H9 (cell line): ENCODE data around the gene PIM3. TPM values are rescaled to one million over a fixed set of nuclear protein-coding genes. Genes with fewer than 3 reads are reported as not detected.

Experiments
- DNase-seq: peaks from one replicate; pipeline ENCODE4 v3.0.0-alpha.2; 2017
- H2AFZ ChIP-seq: one replicate; pipeline ENCODE4 v1.6.1; 2013; ENCODE audit warnings: mild to moderate bottlenecking, low read length, control low read depth, moderate library complexity
- H2AK5ac ChIP-seq: 2 replicates; pipeline ENCODE4 v1.6.1; 2013; ENCODE audit warnings: low read length, control low read depth, mixed read lengths; ENCODE audit not compliant: insufficient read length
- H2BK120ac ChIP-seq: one replicate; pipeline ENCODE4 v1.6.1; 2013; ENCODE audit warnings: low read depth, mild to moderate bottlenecking, low read length, control low read depth, inconsistent platforms; ENCODE audit not compliant: poor library complexity, severe bottlenecking
- H2BK12ac ChIP-seq: 2 replicates; pipeline ENCODE4 v1.6.1; 2013; ENCODE audit warnings: low read length, control low read depth, mixed read lengths, low read depth; ENCODE audit not compliant: insufficient read length
- H2BK15ac ChIP-seq: 2 replicates; pipeline ENCODE4 v1.6.1; 2013; ENCODE audit warnings: low read depth, low read length, control low read depth
- H2BK20ac ChIP-seq: one replicate; pipeline ENCODE4 v1.6.1; 2013; ENCODE audit warnings: low read depth, mild to moderate bottlenecking, low read length, control low read depth, inconsistent platforms; ENCODE audit not compliant: poor library complexity, severe bottlenecking
- H2BK5ac ChIP-seq: 2 replicates; pipeline ENCODE4 v1.6.1; 2013; ENCODE audit warnings: low read length, control low read depth, mixed read lengths; ENCODE audit not compliant: insufficient read length
- H3K14ac ChIP-seq: 2 replicates; pipeline ENCODE4 v1.6.1; 2013; ENCODE audit warnings: low read length, control low read depth; ENCODE audit not compliant: insufficient read depth
- H3K18ac ChIP-seq: 2 replicates; pipeline ENCODE4 v1.6.1; 2013; ENCODE audit warnings: low read depth, mild to moderate bottlenecking, mixed read lengths, low read length, control low read depth; ENCODE audit not compliant: insufficient read length
- H3K23ac ChIP-seq: 2 replicates; pipeline ENCODE4 v1.6.1; 2013; ENCODE audit warnings: low read length, control low read depth, mixed read lengths, low read depth; ENCODE audit not compliant: insufficient read length
- H3K23me2 ChIP-seq: 2 replicates; pipeline ENCODE4 v1.6.1; 2013; ENCODE audit warnings: low read depth, mild to moderate bottlenecking, mixed read lengths, low read length, control low read depth; ENCODE audit not compliant: insufficient read length, poor library complexity, severe bottlenecking
- H3K27ac ChIP-seq: 2 replicates; pipeline ENCODE4 v1.5.1; 2013; ENCODE audit warnings: low read length, control low read depth, mixed read lengths, low read depth; ENCODE audit not compliant: insufficient read length
- H3K27me3 ChIP-seq: 2 replicates; pipeline ENCODE4 v1.6.1; 2013; ENCODE audit warnings: low read length, control low read depth, inconsistent platforms; ENCODE audit not compliant: insufficient read depth
- H3K4ac ChIP-seq: 2 replicates; pipeline ENCODE4 v1.6.1; 2013; ENCODE audit warnings: low read depth, mild to moderate bottlenecking, control low read depth, inconsistent platforms, low read length, moderate library complexity
- H3K4me1 ChIP-seq: 2 replicates; pipeline ENCODE4 v1.6.1; 2013; ENCODE audit warnings: low read length, control low read depth, inconsistent platforms; ENCODE audit not compliant: insufficient read depth
- H3K4me2 ChIP-seq: 2 replicates; pipeline ENCODE4 v1.6.1; 2013; ENCODE audit warnings: low read length, control low read depth, mixed read lengths; ENCODE audit not compliant: insufficient read length, insufficient read depth
- H3K56ac ChIP-seq: 2 replicates; pipeline ENCODE4 v1.6.1; 2013; ENCODE audit warnings: low read depth, mild to moderate bottlenecking, mixed read lengths, low read length, control low read depth; ENCODE audit not compliant: insufficient read length
- H3K79me1 ChIP-seq: 2 replicates; pipeline ENCODE4 v1.6.1; 2013; ENCODE audit warnings: low read depth, mild to moderate bottlenecking, moderate library complexity, low read length, control low read depth, inconsistent platforms; ENCODE audit not compliant: insufficient read depth, poor library complexity, severe bottlenecking
- H3K79me2 ChIP-seq: 2 replicates; pipeline ENCODE4 v1.6.1; 2013; ENCODE audit warnings: low read length, control low read depth, inconsistent platforms; ENCODE audit not compliant: insufficient read depth
- H3K9ac ChIP-seq: 2 replicates; pipeline ENCODE4 v1.6.1; 2013; ENCODE audit warnings: low read length, control low read depth, mixed read lengths; ENCODE audit not compliant: insufficient read length; ENCODE audit errors: extremely low read depth
- H3K9me3 ChIP-seq: one replicate; pipeline ENCODE4 v1.6.1; 2013; ENCODE audit warnings: low read depth, low read length, inconsistent platforms; ENCODE audit not compliant: control insufficient read depth
- H3T11ph ChIP-seq: one replicate; pipeline ENCODE4 v1.6.1; 2013; ENCODE audit warnings: mild to moderate bottlenecking, low read length, control low read depth, inconsistent platforms
- H4K20me1 ChIP-seq: one replicate; pipeline ENCODE4 v1.6.1; 2013; ENCODE audit not compliant: control insufficient read depth, insufficient read length, insufficient read depth
- H4K5ac ChIP-seq: 2 replicates; pipeline ENCODE4 v1.6.1; 2013; ENCODE audit warnings: low read depth, mild to moderate bottlenecking, mixed read lengths, low read length, control low read depth; ENCODE audit not compliant: insufficient read length
- H4K8ac ChIP-seq: replicated peaks from 2 replicates; pipeline ENCODE4 v1.6.1; 2013; ENCODE audit warnings: low read length, control low read depth, mixed read lengths, low read depth; ENCODE audit not compliant: insufficient read length
- H4K91ac ChIP-seq: 2 replicates; pipeline ENCODE4 v1.6.1; 2013; ENCODE audit warnings: low read depth, mild to moderate bottlenecking, moderate library complexity, mixed read lengths, low read length, control low read depth; ENCODE audit not compliant: insufficient read length
- H3K27ac Mint-ChIP-seq, 3 experiments: 2 replicates in 2 of 3; 3 replicates in 1 of 3; pipeline ENCODE4 v1.8.0; 2020 to 2021; ENCODE audit warnings: mixed read lengths in 3 of 3, mild to moderate bottlenecking in 1 of 3, moderate library complexity in 1 of 3
- H3K27me3 Mint-ChIP-seq: 2 replicates; pipeline ENCODE4 v1.8.0; 2021; ENCODE audit warnings: low read depth, mild to moderate bottlenecking, moderate library complexity, mixed read lengths
- H3K36me3 Mint-ChIP-seq, 3 experiments: 2 replicates in 2 of 3; 3 replicates in 1 of 3; pipeline ENCODE4 v1.8.0; 2020 to 2021; ENCODE audit warnings: low read depth in 3 of 3, mixed read lengths in 3 of 3; ENCODE audit not compliant: insufficient read depth in 1 of 3
- H3K4me1 Mint-ChIP-seq, 2 experiments: 2 replicates each; pipeline ENCODE4 v1.8.0; 2020; ENCODE audit warnings: mixed read lengths in 2 of 2
- H3K4me3 Mint-ChIP-seq, 2 experiments: 2 replicates in 1 of 2; 3 replicates in 1 of 2; pipeline ENCODE4 v1.8.0; 2020 to 2021; ENCODE audit warnings: mild to moderate bottlenecking in 2 of 2, mixed read lengths in 2 of 2, moderate library complexity in 1 of 2
- H3K9me3 Mint-ChIP-seq, 2 experiments: 2 replicates in 1 of 2; 3 replicates in 1 of 2; pipeline ENCODE4 v1.8.0; 2020; ENCODE audit warnings: mild to moderate bottlenecking in 2 of 2, mixed read lengths in 2 of 2, moderate library complexity in 1 of 2
- CTCF ChIP-seq: fragments of 200-600 bp; sonication (generic); conservative IDR thresholded peaks from 3 replicates; pipeline ENCODE4 v1.8.0; 2021; ENCODE audit warnings: antibody characterized with exemption, mild to moderate bottlenecking
- WGBS: extraction: QIAGEN DNeasy Blood & Tissue Kit; methylation state at CpG from one replicate; pipeline ENCODE4 v1.1.7; 2013; ENCODE audit warnings: missing lambda C conversion rate, low lambda C conversion rate, mixed read lengths; ENCODE audit not compliant: insufficient read length; ENCODE audit errors: extremely low coverage; 5-methylcytosine and 5-hydroxymethylcytosine counted together
- total RNA-seq: library from RNA; stranded (reverse); gene quantifications from 2 replicates; pipeline ENCODE4 v1.2.1, GENCODE V29; 2021

PIM3 gene
- total RNA-seq, 1 experiment from 2014 or later, result 43.4 TPM

- H4K8ac ChIP-seq, result no peak overlapping the region
- 0 out of 7 replicates have a peak overlapping the region, but pooled peaks of 1 of the 3 experiments have one; percentile 55 for H3K27ac Mint-ChIP-seq
- H3T11ph ChIP-seq, result no peak overlapping the region
- no peaks in the 10 kb centered on the region for H3K9me3 Mint-ChIP-seq
- H2AFZ ChIP-seq, result no peak overlapping the region
- peaks cover 2% of the 10 kb centered on the region; the same call in 1 of the 2 replicates for H3K27me3 Mint-ChIP-seq
- H3K36me3 Mint-ChIP-seq, result peaks cover 0 to 29% (median 11%) of the 10 kb centered on the region in 3 experiments; a peak in 6 of 7 replicates
- WGBS, result no CpG with 5 or more reads among the region's 16 CpGs
- no peak overlapping the region for H4K5ac ChIP-seq
- no peak overlapping the region for H3K9ac ChIP-seq
- no peak overlapping the region for H3K23ac ChIP-seq
- no peaks in the 10 kb centered on the region for H3K9me3 ChIP-seq
- no peak overlapping the region for H3K4me2 ChIP-seq
- H3K14ac ChIP-seq, result no peak overlapping the region
- H2BK12ac ChIP-seq, result no peak overlapping the region
- no peak overlapping the region for H2AK5ac ChIP-seq
- peaks cover 4% of the 10 kb centered on the region for H3K23me2 ChIP-seq
- no peaks in the 10 kb centered on the region for H3K27me3 ChIP-seq
- no peak overlapping the region for H3K4ac ChIP-seq
- peaks cover 3 to 8% of the 10 kb centered on the region in 2 experiments; a peak in 3 of 4 replicates for H3K4me1 Mint-ChIP-seq
- no peak overlapping the region for H3K27ac ChIP-seq
- H4K91ac ChIP-seq, result no peak overlapping the region
- H3K79me2 ChIP-seq, result no peaks in the 10 kb centered on the region
- no peak overlapping the region for H3K18ac ChIP-seq
- DNase-seq, result no peak
- H3K4me3 Mint-ChIP-seq, result no peak overlapping the region
- H2BK15ac ChIP-seq, result no peak overlapping the region
- TF ChIP-seq CTCF, result peak; percentile 36; the same call in 2 of the 3 replicates
- no peaks in the 10 kb centered on the region for H3K79me1 ChIP-seq
- H4K20me1 ChIP-seq, result no peaks in the 10 kb centered on the region
- H3K4me1 ChIP-seq, result no peaks in the 10 kb centered on the region
- H2BK120ac ChIP-seq, result no peak overlapping the region
- H3K56ac ChIP-seq, result no peak overlapping the region
- no peak overlapping the region for H2BK5ac ChIP-seq
- H2BK20ac ChIP-seq, result no peak overlapping the region
Observed at GRCh38 chr22:49923445-49923844, 37.1 kb upstream of the PIM3 start.
